NCI-H1092 (cell line): Measurements from ENCODE around the gene PYGO1.
"Not testable (repeated sequence)": the region's sequence is repeated elsewhere in the genome, so short reads cannot be mapped to it uniquely, and the experiment has no call there.

Source experiments
- DNase-seq: peaks from one replicate; lab custom pipeline; 2025; lab: John Stamatoyannopoulos, UW

The PYGO1 gene

DNA sequence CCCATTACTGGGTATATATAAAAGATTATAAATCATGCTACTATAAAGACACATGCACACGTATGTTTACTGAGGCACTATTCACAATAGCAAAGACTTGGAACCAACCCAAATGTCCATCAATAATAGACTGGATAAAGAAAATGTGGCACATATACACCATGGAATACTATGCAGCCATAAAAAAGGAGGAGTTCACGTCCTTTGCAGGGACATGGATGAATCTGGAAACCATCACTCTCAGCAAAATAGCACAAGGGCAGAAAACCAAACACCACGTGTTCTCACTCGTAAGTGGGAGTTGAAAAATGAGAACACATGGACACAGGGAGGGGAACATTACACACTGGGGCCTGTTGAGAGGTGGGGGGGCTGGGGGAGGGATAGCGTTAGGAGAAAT is 82.7 kb downstream of the PYGO1 start:
- not testable (repeated sequence) for DNase-seq

DNA sequence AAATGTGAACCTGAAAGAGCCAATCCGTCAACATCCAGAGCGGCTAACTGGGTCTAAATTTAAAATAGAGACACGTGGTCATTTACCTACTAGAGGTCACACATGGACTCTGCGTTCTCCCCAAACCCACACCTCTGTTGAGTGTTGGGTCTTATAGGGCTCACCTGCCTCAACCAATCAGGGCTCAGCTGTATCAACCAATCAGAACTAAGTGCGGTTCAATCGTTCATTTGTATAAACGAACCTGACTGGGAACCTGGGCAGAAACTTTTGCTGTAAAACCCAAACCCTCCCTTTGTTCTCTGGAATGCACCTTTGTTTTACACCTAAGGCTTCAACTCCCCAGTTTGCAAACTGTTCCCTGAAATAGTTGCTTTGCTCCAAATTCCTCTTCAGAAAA is 89.0 kb downstream of the PYGO1 start:
- DNase-seq = no peak

DNA sequence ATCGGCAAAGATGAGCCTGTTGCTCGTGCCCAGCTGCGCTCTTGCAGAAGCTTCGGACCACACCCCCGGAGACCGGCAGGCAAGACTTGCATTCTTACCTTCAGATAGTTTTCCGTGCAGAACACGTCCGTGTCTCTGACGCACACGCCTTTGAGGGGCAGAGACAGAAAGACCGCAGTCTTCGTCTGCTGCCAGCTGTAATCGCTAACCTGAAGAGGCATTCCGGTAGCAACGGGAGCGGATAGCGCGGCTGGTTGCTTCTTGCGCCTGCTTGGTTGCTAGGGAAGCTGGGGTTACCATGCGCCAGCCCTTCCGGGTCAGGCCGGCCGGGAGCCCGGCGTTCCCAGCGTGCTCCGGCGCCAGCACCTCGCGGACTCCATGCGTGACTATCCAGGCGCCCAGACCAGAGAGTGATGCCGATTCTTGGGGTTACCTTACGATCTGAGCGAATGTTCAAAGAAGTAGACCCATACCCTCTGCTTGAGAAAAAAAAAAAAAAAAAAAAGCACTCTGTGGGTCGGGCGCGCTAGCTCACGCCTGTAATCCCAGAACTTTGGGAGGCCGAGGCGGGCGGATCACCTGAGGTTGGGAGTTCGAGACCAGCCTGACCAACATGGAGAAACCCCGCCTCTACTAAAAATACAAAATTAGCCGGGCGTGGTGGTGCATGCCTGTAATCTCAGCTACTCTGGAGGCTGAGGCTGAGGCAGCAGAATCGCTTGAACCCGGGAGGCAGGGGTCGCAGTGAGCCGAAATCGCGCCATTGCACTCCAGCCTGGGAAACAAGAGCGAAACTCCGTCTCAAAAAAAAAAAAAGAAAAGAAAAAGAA is 89.8 kb downstream of the PYGO1 start:
- peak; percentile 62 for DNase-seq

DNA sequence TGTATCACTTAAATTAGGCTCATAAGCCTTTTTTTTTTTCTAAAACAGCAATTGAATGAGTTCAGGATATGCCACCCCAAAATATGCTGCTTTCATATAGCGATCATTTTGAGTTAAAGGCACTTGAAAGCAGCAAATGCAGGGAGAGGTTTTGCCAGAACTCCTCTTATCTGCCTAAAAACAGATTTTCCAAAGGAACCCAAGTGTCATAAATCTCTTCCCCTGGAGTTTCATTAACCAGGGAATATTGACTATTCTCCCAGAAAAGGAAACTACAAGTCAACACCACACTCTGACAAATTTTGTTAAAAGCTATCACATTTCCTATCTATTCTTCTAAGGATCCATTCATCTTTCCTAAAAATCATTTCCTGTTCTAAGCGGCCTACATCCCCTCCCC is 91.4 kb downstream of the PYGO1 start:
- DNase-seq = no peak

DNA sequence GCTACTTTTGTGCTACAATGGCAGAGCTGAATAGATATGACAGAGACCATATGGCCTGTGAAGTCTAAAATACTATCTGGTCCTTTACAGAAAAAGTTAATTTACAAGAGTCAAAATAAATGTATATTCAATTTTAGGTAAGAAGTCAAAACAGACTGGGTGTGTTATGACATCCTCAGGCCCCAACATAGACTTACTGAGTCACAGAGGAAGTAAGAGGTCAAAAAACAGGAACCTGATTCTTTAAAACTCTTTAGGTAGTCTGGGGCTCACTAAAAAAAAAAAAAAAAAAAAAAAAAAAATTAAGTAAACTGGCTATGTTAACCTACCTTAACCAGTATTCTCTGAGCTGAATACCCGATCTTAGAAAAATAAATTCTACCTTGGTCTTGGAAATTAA is 93.2 kb downstream of the PYGO1 start:
- no peak for DNase-seq

DNA sequence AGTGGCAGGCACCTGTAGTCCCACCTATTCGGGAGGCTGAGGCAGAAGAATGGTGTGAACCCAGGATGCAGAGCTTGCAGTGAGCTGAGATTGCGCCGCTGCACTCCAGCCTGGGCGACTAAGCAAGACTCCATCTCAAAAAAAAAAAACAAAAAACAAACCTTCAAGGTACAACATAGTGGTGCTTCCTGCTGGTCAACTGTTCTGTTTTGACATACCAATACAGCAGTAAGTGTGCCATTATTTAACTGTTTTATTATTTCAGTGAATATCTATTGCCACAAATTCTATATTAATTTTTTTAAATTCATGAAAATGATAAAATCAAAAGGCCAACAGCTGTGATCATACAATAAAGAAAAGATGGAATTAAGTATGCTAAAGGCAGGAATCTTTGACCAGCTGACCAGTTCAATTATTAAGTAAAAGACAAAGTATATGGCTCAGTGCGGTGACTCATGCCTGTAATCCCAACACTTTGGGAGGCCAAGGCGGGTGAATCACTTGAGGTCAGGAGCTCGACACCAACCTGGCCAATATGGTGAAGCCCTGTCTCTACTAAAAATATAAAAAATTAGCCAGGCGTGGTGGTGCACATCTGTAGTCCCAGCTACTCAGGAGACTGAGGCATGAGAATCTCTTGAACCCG is 99.1 kb downstream of the PYGO1 start:
- DNase-seq = not testable (repeated sequence)
